NCI-H226 (cell line): ENCODE measurements around the gene SLC35B2.
"Not testable (repeated sequence)": the region's sequence is repeated elsewhere in the genome, so short reads cannot be mapped to it uniquely, and the experiment has no call there.

Experiments used
- DNase-seq: peaks from one replicate; pipeline ENCODE4 v3.0.0-alpha.2; 2015

The SLC35B2 gene

GRCh38 chr6:44232676-44233566 is 24.4 kb downstream of the SLC35B2 start:
- DNase-seq: no peak

GRCh38 chr6:44231426-44231825 is 25.9 kb downstream of the SLC35B2 start:
- not testable (repeated sequence) for DNase-seq

GRCh38 chr6:44230034-44230675 is 27.2 kb downstream of the SLC35B2 start:
- no peak for DNase-seq

- DNase-seq: no peak
Measured at GRCh38 chr6:44229376-44230033, 27.8 kb downstream of the SLC35B2 start.

GRCh38 chr6:44228836-44229235 is 28.5 kb downstream of the SLC35B2 start:
- no peak for DNase-seq

GRCh38 chr6:44228433-44228832 is 28.9 kb downstream of the SLC35B2 start:
- DNase-seq: no peak

- DNase-seq: no peak
Measured at GRCh38 chr6:44228031-44228430, 29.3 kb downstream of the SLC35B2 start.

GRCh38 chr6:44227148-44227793 is 30.1 kb downstream of the SLC35B2 start:
- DNase-seq: no peak

GRCh38 chr6:44226368-44227147 is 30.8 kb downstream of the SLC35B2 start:
- DNase-seq: no peak

GRCh38 chr6:44225579-44226325 is 31.6 kb downstream of the SLC35B2 start:
- DNase-seq: no peak

GRCh38 chr6:44224965-44225305 is 32.4 kb downstream of the SLC35B2 start:
- DNase-seq: no peak

GRCh38 chr6:44224029-44224964 is 33.0 kb downstream of the SLC35B2 start:
- DNase-seq: no peak

- DNase-seq: peak; percentile 45
Measured at GRCh38 chr6:44223319-44224028, 33.9 kb downstream of the SLC35B2 start, which contains the start of gene SLC29A1. SLC29A1 (plus strand) TSS chr6:44223595; CDS start chr6:44227314, 3,719 bp downstream.

- no peak for DNase-seq
Measured at GRCh38 chr6:44222486-44223318, 34.6 kb downstream of the SLC35B2 start.

- no peak for DNase-seq
Measured at GRCh38 chr6:44221961-44222335, 35.4 kb downstream of the SLC35B2 start.

- peak; percentile 80 for DNase-seq
Measured at GRCh38 chr6:44221291-44221960, 35.9 kb downstream of the SLC35B2 start.

GRCh38 chr6:44220913-44221290 is 36.4 kb downstream of the SLC35B2 start:
- no peak for DNase-seq
